NCI-H2107 (cell line): Measurements from ENCODE around the gene ICAM5.
"Not testable (repeated sequence)": the region's sequence is repeated elsewhere in the genome, so short reads cannot be mapped to it uniquely, and the experiment has no call there.

Experiments used
- DNase-seq: peaks from one replicate; lab custom pipeline; 2025; lab: John Stamatoyannopoulos, UW

ICAM5 gene

GRCh38 chr19:10289836-10290356 is at the start of gene ICAM5:
Gene ICAM5 (plus strand): TSS chr19:10289952. CDS start chr19:10290044, 92 bp downstream.
- DNase-seq, result no peak

- DNase-seq, result not testable (repeated sequence)
Measured at GRCh38 chr19:10241826-10242449, 47.8 kb upstream of the ICAM5 start.

DNA sequence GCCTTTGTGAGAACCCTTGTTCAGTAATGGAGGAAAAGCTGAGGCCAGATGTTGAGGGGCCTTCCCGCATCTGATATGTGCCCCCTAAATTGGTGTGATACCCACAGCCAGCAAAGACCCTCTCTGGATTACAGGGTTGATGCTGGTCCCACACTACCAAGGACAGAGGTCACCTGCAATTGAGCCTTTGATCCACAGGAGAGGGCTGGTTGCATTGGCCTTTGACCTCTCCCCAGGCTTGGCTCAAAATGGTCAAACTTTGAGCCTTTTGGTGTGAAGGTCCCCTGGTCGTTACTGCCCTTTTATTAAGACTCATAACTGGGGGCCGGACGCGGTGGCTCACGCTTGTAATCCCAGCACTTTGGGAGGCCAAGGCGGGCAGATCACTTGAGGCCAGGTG is 46.1 kb upstream of the ICAM5 start:
- no peak for DNase-seq

- no peak for DNase-seq
Measured at GRCh38 chr19:10245189-10245939, 44.4 kb upstream of the ICAM5 start.

DNA sequence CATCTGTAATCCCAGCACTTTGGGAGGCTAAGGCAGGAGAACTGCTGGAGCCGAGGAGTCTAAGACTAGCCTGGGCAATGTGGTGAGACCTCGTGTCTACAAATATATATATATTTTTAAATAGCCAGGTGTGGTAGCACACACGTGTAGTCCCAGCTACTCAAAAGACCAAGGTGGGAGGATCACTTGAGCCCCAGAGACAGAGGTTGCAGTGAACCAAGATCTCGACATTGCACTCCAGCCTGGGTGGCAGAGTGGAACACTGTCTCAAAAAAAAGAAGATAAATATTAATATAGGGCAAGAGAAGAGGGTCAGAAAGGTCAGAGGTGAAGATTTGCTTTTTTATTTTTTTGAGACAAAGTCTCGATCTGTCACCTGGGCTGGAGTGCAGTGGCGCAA is 43.2 kb upstream of the ICAM5 start:
- DNase-seq, result no peak

- peak; percentile 89 for DNase-seq
Measured at GRCh38 chr19:10251792-10252694, 37.7 kb upstream of the ICAM5 start, which contains the start of gene MRPL4. Gene MRPL4 (plus strand): TSS chr19:10252214. CDS start chr19:10252254, 40 bp downstream.

- no peak for DNase-seq
Measured at GRCh38 chr19:10252707-10253106, 37.0 kb upstream of the ICAM5 start.

- no peak for DNase-seq
Measured at GRCh38 chr19:10254244-10254643, 35.5 kb upstream of the ICAM5 start.

GRCh38 chr19:10255358-10255757 is 34.4 kb upstream of the ICAM5 start:
- no peak for DNase-seq

- DNase-seq, result no peak
Measured at GRCh38 chr19:10256551-10256950, 33.2 kb upstream of the ICAM5 start.

- DNase-seq, result no peak
Measured at GRCh38 chr19:10256970-10257615, 32.7 kb upstream of the ICAM5 start.

DNA sequence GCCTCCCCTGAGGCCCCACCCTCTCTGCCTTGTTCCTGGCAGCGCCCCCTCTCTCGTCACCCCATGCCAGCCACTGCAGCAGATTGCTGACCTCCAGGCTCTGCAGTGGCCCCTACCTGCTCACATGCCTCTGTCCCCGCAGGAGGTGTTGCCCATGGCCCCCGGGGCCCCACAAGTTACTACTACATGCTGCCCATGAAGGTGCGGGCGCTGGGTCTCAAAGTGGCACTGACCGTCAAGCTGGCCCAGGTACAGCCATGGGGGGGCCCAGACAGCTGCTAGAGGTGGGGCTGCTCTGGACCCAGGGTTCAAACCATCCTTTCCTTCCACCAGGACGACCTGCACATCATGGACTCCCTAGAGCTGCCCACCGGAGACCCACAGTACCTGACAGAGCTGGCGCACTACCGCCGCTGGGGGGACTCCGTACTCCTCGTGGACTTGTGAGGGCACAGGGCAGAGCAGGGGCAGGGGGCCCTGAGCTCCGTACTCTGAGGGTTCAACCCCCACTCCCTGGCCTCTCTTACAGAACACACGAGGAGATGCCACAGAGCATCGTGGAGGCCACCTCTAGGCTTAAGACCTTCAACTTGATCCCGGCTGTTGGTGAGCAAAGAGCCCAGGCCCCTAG is 31.6 kb upstream of the ICAM5 start:
- DNase-seq, result no peak

DNA sequence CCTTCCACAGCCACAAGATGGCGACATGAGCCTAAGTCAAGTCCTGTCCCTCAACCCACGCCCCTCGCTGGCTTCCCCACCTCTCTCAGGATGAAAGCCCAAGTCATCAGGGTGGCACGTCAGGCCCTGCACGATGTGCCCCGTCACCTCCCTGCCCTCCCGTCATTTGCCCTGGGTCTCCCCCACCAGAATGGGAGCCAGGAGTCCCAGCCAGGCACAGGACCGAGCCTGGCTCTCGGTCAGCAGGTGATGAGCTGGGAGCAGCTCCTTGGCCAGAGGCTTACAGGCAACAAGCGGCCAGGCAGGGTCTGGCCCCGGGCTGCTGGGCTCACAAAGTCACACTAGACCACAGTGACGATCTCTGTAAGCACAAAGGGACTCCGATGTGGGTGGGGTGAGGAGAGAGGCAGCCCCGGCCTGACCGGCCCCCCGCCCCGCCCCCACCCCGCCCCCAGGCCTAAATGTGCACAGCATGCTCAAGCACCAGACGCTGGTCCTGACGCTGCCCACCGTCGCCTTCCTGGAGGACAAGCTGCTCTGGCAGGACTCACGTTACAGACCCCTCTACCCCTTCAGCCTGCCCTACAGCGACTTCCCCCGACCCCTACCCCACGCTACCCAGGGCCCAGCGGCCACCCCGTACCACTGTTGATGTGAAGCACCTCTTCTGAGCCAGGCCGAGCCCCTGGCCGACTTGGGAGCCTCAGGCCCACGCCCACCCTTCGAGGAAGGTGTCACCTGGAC is 30.4 kb upstream of the ICAM5 start:
- DNase-seq, result no peak

DNA sequence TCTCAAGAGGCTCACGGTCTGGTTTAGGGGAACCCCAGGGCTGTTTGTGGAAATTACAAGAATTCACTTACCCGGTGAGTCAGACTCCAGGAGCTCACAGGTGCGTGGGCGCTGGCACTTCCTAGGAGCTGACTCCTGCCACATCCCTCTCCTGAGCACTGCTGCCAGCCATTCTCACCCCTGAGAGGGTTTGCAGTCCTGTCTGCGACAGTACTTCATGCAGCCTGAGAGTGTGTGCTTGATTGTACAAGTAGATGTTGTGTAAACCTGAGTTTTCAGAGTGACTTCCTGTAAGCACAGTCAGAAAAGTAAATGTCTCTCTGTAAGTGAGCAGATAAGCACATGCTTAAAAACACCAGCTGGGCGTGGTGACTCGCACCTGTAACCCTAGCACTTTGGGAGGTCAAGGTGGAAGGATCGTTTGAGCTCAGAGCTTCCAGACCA is 29.6 kb upstream of the ICAM5 start:
- DNase-seq, result no peak

- DNase-seq, result no peak
Measured at GRCh38 chr19:10262771-10263170, 27.0 kb upstream of the ICAM5 start.

GRCh38 chr19:10266706-10267105 is 23.0 kb upstream of the ICAM5 start:
- no peak for DNase-seq

GRCh38 chr19:10268071-10268470 is 21.7 kb upstream of the ICAM5 start:
- no peak for DNase-seq

DNA sequence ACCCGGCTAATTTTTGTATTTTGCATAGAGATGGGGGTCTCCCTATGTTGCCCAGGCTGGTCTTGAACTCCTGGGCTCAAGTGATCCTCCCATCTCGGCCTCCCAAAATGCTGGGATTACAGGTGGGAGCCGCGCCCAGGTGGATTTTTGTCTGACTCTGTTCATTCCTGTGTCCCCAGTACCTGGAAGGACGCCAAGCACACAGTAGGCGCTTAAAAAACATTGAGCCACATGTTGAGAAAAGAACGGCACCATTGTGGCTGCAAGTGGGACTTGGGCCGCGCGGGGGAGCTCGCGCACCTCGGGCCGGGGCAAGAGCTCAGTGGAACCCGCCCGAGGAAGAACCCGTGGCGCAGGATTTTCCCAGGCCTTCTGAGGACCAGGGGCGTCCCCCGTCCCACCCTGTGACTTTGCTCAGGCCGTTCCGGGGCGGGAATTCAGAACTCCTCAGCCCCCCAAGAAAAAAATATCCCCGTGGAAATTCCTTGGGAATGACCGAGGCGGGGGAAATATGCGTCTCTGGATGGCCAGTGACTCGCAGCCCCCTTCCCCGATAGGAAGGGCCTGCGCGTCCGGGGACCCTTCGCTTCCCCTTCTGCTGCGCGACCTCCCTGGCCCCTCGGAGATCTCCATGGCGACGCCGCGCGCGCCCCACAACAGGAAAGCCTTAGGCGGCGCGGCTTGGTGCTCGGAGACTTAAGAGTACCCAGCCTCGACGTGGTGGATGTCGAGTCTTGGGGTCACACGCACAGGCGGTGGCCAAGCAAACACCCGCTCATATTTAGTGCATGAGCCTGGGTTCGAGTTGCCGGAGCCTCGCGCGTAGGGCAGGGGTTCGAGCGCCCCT is 20.2 kb upstream of the ICAM5 start:
- no peak for DNase-seq

DNA sequence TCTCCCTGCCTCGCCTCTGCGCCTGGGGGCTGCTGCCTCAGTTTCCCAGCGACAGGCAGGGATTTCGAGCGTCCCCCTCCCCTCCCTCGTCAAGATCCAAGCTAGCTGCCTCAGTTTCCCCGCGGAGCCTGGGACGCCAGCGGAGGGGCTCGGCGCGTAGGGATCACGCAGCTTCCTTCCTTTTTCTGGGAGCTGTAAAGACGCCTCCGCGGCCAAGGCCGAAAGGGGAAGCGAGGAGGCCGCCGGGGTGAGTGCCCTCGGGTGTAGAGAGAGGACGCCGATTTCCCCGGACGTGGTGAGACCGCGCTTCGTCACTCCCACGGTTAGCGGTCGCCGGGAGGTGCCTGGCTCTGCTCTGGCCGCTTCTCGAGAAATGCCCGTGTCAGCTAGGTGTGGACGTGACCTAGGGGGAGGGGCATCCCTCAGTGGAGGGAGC is 19.6 kb upstream of the ICAM5 start:
- DNase-seq, result no peak
